Ovary (tissue), 9 donors: ENCODE data around the gene C22orf42. TPM values are rescaled to one million over a fixed set of nuclear protein-coding genes. Genes with fewer than 3 reads are reported as not detected.

Source experiments
- DNase-seq, 5 donors: peaks; one replicate each; pipeline ENCODE4 v3.0.0-alpha.2; 2019 to 2020
- H3K27ac ChIP-seq, 2 donors: fragments of 200-600 bp; one replicate each; pipeline versions ENCODE4 v1.5.1 to v1.8.0; 2019 to 2022
- H3K27me3 ChIP-seq: fragments of 200-600 bp; one replicate; pipeline ENCODE4 v1.8.0; 2022
- H3K36me3 ChIP-seq: fragments of 200-600 bp; sonication (generic); one replicate; pipeline ENCODE4 v1.5.1; 2019
- H3K4me1 ChIP-seq: one replicate; pipeline ENCODE4 v1.8.1; 2013; ENCODE audit warnings: mild to moderate bottlenecking, moderate library complexity; ENCODE audit not compliant: insufficient read depth
- H3K4me3 ChIP-seq: fragments of 200-600 bp; sonication (generic); one replicate; pipeline ENCODE4 v1.5.1; 2017
- H3K9me3 ChIP-seq, 2 donors: fragments of 200-600 bp in 1 of 2; sonication (generic) in 1 of 2; one replicate each; pipeline versions ENCODE4 v1.5.1 to v1.8.1; 2013 to 2019; ENCODE audit warnings: mild to moderate bottlenecking in 1 of 2, moderate library complexity in 1 of 2
- EP300 ChIP-seq: sonication (generic); formaldehyde crosslinking; IDR thresholded peaks from one replicate; pipeline ENCODE4 v1.6.1; 2017; ENCODE audit warnings: antibody characterized with exemption
- POLR2A ChIP-seq: fragments of 450-650 bp; IDR thresholded peaks from one replicate; pipeline ENCODE4 v1.6.1; 2017; ENCODE audit warnings: antibody characterized with exemption, mild to moderate bottlenecking, moderate library complexity
- WGBS, 3 donors: extraction: QIAGEN DNeasy Blood & Tissue Kit in 1 of 3; methylation state at CpG; one replicate each; pipeline versions ENCODE4 v1.1.5 to v1.1.7; 2013 to 2017; 5-methylcytosine and 5-hydroxymethylcytosine counted together
- intact Hi-C, 4 donors: fragments of 100-400 bp; cut with DNase I; formaldehyde crosslinking; loops; one replicate each; pipeline versions ENCODE4 v1.11.0 to v1.15.1; 2022 to 2023
- polyA plus RNA-seq, 2 donors: library from polyadenylated mRNA; stranded (reverse); fragments of 200-250 nt in 1 of 2; fragments of 350-450 nt in 1 of 2; fragmentation: Illumina TruSeq in 1 of 2; extraction: RNeasy Lipid Tissue Mini Kit (QIAGEN cat#74804) in 1 of 2; gene quantifications; one replicate each; pipeline ENCODE4 v1.2.3, GENCODE V29; 2013 to 2014
- small RNA-seq: library from RNA; depleted of rRNA; stranded (forward); fragments of <200 nt; gene quantifications from one replicate; pipeline ENCODE3, GENCODE V24; 2016
- total RNA-seq, 7 donors: library from RNA; depleted of rRNA in 2 of 7; stranded (reverse); fragments of >200 nt in 2 of 7; fragmentation: NEBNext Ultra II Directional in 3 of 7; extraction: Animal tissue kit (Norgen Biotek cat#: 25700) in 3 of 7; gene quantifications; one replicate each; pipeline versions ENCODE4 v1.1.0 to v1.2.4, GENCODE V29; 2016 to 2023
- TF ChIP-seq, protein P1 (sequence below), 3 donors: fragments of 450-650 bp in 2 of 3; fragments of 200-600 bp in 1 of 3; IDR thresholded peaks; one replicate each; pipeline versions ENCODE4 v1.5.1 to v1.8.0; 2016 to 2022; ENCODE audit warnings: antibody characterized with exemption in 3 of 3, mild to moderate bottlenecking in 1 of 3
- donor health status: DM: no; HTN: no; CAD: no; lungs with moderate emphysema.
- donor health status: DM: no; HTN: no; CAD: no.
- donor health status: Bipolar disorder and iron deficiency.
- donor health status: DM: yes; HTN: yes; CAD: no.
- donor health status: DM: no; HTN: no; CAD: no.
- donor health status: DM: yes; HTN: yes; CAD: no.

C22orf42 gene
- total and polyA plus RNA-seq, 9 donors: not detected

DNA sequence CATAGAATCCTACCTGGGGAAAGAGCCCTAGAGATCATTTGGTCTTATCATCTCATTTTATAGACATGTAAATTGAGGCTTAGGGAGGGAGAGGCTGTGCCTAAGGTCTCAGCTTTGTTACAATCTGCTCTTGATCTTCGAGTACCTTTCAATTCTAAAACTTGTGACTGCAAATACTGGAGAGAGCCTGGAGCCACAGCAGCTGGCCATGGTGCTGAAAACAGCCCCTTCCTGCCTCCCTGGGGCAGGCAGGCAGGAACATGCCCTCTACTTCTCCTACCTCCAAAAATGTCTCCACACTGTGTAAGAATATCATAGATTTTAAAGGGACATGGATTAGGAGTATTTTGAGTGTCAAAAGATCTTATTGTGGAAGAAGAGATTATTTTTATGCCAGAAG is 52.2 kb downstream of the C22orf42 start:
- H3K36me3 ChIP-seq: no peaks in the 10 kb centered on the region
- H3K4me1 ChIP-seq: no peaks in the 10 kb centered on the region
- H3K4me3 ChIP-seq: no peak overlapping the region
- TF ChIP-seq EP300 (no peak), POLR2A (no peak)
- TF ChIP-seq, protein P1, sequence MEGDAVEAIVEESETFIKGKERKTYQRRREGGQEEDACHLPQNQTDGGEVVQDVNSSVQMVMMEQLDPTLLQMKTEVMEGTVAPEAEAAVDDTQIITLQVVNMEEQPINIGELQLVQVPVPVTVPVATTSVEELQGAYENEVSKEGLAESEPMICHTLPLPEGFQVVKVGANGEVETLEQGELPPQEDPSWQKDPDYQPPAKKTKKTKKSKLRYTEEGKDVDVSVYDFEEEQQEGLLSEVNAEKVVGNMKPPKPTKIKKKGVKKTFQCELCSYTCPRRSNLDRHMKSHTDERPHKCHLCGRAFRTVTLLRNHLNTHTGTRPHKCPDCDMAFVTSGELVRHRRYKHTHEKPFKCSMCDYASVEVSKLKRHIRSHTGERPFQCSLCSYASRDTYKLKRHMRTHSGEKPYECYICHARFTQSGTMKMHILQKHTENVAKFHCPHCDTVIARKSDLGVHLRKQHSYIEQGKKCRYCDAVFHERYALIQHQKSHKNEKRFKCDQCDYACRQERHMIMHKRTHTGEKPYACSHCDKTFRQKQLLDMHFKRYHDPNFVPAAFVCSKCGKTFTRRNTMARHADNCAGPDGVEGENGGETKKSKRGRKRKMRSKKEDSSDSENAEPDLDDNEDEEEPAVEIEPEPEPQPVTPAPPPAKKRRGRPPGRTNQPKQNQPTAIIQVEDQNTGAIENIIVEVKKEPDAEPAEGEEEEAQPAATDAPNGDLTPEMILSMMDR (IDR thresholded peaks at IDR 0.05): no peak
- H3K27me3 ChIP-seq: no peaks in the 10 kb centered on the region
- intact Hi-C loops: no loop called here
- H3K27ac ChIP-seq: no peak overlapping the region
- DNase-seq: no peak
- no peaks in the 10 kb centered on the region for H3K9me3 ChIP-seq
- WGBS, 3 donors: 0 to 13% (median 4%) methylated on average over 1 of the region's 1 CpG

- Histone ChIP-seq H3K4me1 (no peaks in the 10 kb centered on the region), H3K36me3 (no peaks in the 10 kb centered on the region), H3K4me3 (no peak overlapping the region), H3K9me3 (no peaks in the 10 kb centered on the region), H3K27me3 (no peaks in the 10 kb centered on the region), H3K27ac (no peak overlapping the region)
- WGBS, 3 donors: 24 to 49% (median 32%) methylated on average over 2 of the region's 2 CpGs
- intact Hi-C loops: no loop called here
- DNase-seq: no peak
- no peak for TF ChIP-seq EP300
- TF ChIP-seq, protein P1 (IDR thresholded peaks at IDR 0.05): no peak
- TF ChIP-seq POLR2A: no peak
Measured at GRCh38 chr22:32103658-32104315, 55.3 kb downstream of the C22orf42 start.

DNA sequence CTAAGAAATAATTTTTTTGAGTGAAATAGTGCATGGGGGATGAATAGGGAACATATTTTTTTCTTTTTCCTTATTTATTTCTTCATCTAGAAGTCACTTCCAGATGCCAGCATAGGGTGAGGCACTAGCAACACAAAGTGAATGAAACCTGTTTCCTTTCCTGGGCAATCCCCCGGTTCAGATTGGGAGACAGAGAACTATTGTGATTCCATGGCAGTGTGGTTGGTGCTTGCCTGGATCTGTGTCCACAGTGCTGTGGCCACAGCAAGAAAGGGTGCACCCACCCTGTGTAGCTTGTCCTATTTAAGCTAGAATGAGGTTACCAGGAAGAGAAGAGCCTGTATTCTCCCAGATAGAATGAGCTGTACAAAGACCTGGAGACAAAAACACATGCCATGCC is 58.4 kb downstream of the C22orf42 start:
- TF ChIP-seq POLR2A (no peak), EP300 (no peak)
- TF ChIP-seq, protein P1 (IDR thresholded peaks at IDR 0.05): no peak
- 40 to 56% (median 56%) methylated on average over 1 of the region's 1 CpG for WGBS, 3 donors
- H3K4me3 ChIP-seq: no peak overlapping the region
- H3K27me3 ChIP-seq: no peaks in the 10 kb centered on the region
- no peaks in the 10 kb centered on the region for H3K9me3 ChIP-seq
- no peak overlapping the region for H3K27ac ChIP-seq
- H3K36me3 ChIP-seq: no peaks in the 10 kb centered on the region
- intact Hi-C loops: no loop called here
- no peaks in the 10 kb centered on the region for H3K4me1 ChIP-seq
- no peak for DNase-seq

Small RNA genes within 50 kb of the gene (small RNA-seq; reads per million reads assigned to genes)
- not detected for gene AP1B1P2
- not detected for gene RF02171

Other genes with a start within 250 kb of the C22orf42 start
- 100 to 1,000 TPM in 5 of 7 donors, 10 to 100 TPM in 2; 53.1 to 118 (median 107) TPM for gene YWHAH, start 214.8 kb downstream of the C22orf42 start, total RNA-seq
- gene YWHAH, start 214.8 kb downstream of the C22orf42 start, polyA plus RNA-seq: 100 to 1,000 TPM in 1 of 2 donors, 10 to 100 TPM in 1; 51.5 to 144 TPM
- gene SLC5A1, start 116.0 kb downstream of the C22orf42 start, total RNA-seq: 1 to 10 TPM in 3 of 7 donors, under 1 TPM in 1, not detected in 3; 0.56 to 1.8 (median 1.3) TPM
- under 1 TPM in 1 of 2 donors, not detected in 1; 0.05 TPM for gene SLC5A1, start 116.0 kb downstream of the C22orf42 start, polyA plus RNA-seq
- gene RFPL2, start 45.8 kb upstream of the C22orf42 start, total RNA-seq: not detected
- not detected for gene RFPL2, start 45.8 kb upstream of the C22orf42 start, polyA plus RNA-seq
- 1 to 10 TPM in 1 of 7 donors, under 1 TPM in 3, not detected in 3; 0.33 to 1.3 (median 0.56) TPM for gene SLC5A4, start 96.0 kb upstream of the C22orf42 start, total RNA-seq
- 1 to 10 TPM in 1 of 2 donors, under 1 TPM in 1; 0.35 to 1.2 TPM for gene SLC5A4, start 96.0 kb upstream of the C22orf42 start, polyA plus RNA-seq
- gene RFPL3, start 198.6 kb upstream of the C22orf42 start, total RNA-seq: not detected
- gene RFPL3, start 198.6 kb upstream of the C22orf42 start, polyA plus RNA-seq: under 1 TPM in 1 of 2 donors, not detected in 1; 0.06 TPM